Fibroblast of the aortic adventitia (primary cell): Measurements from ENCODE around the gene NRGN. TPM values are rescaled to one million over a fixed set of nuclear protein-coding genes. Genes with fewer than 3 reads are reported as not detected.

Experiments
- DNase-seq: peaks from one replicate; pipeline ENCODE4 v3.0.0-alpha.2; 2010; ENCODE audit warnings: low read depth
- H3K4me3 ChIP-seq: 2 replicates; pipeline ENCODE4 v1.5.1; 2011; ENCODE audit warnings: low read depth, mild to moderate bottlenecking, control low read depth, low read length, moderate library complexity
- total RNA-seq: library from RNA; depleted of rRNA; stranded (reverse); fragments of >200 nt; gene quantifications from 2 replicates; pipeline ENCODE4 v1.2.3, GENCODE V29; 2012; ENCODE audit warnings: low replicate concordance
- TF ChIP-seq, protein P1 (sequence below): IDR thresholded peaks from 2 replicates; pipeline ENCODE4 v1.5.1; 2011; ENCODE audit warnings: mild to moderate bottlenecking, low read length, control low read depth, inconsistent platforms; ENCODE audit not compliant: insufficient read depth

NRGN gene
- total RNA-seq, result 0.27 and 0.33 TPM in 2 replicates

DNA sequence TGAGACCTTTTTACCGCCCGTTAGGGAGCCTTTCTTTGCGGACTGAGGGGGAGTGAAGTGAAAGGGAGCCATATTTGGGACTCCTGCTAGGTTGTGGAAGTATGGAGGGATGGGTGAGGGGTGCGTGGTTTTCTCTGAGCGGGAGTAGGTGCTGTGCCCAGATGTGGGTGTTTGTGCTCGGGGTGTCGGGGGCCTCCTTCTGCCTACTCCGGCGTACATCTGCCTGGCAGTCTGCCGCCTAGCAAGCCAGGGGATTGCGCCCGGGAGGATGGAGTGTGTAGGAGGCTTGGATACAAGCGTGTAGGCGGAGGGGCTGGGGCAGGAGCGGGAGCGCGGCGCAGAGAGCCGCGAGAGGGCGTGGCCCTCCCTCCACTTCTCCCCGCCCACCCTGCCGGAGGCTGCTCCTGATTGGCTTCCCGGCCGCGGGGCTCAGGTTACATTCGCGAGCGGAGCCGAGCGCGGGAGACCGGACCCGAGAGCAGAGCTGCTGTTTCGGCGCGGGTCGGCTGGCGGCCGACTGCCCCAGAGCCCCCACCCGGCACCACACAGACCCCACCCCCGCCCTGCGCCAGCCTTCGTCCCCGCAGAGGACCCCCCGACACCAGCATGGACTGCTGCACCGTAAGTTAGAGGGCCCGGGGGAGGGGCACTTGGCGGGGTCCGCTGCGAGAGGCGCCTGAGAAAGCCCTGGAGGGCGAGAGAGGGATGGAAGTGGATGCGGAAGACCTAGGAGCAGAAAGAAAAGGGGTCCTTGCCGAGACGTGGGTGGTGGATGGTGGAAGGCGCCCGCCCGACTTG, at the start of gene NRGN:
Gene NRGN (plus strand): TSS at position 464 of the 798 bp plus-strand sequence. CDS start 143 bp downstream, at position 607.
- H3K4me3 ChIP-seq, result peak within 1 kb of the TSS; percentile 66
- DNase-seq, result peak; percentile 77
- TF ChIP-seq, protein P1, sequence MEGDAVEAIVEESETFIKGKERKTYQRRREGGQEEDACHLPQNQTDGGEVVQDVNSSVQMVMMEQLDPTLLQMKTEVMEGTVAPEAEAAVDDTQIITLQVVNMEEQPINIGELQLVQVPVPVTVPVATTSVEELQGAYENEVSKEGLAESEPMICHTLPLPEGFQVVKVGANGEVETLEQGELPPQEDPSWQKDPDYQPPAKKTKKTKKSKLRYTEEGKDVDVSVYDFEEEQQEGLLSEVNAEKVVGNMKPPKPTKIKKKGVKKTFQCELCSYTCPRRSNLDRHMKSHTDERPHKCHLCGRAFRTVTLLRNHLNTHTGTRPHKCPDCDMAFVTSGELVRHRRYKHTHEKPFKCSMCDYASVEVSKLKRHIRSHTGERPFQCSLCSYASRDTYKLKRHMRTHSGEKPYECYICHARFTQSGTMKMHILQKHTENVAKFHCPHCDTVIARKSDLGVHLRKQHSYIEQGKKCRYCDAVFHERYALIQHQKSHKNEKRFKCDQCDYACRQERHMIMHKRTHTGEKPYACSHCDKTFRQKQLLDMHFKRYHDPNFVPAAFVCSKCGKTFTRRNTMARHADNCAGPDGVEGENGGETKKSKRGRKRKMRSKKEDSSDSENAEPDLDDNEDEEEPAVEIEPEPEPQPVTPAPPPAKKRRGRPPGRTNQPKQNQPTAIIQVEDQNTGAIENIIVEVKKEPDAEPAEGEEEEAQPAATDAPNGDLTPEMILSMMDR, result no peak

DNA sequence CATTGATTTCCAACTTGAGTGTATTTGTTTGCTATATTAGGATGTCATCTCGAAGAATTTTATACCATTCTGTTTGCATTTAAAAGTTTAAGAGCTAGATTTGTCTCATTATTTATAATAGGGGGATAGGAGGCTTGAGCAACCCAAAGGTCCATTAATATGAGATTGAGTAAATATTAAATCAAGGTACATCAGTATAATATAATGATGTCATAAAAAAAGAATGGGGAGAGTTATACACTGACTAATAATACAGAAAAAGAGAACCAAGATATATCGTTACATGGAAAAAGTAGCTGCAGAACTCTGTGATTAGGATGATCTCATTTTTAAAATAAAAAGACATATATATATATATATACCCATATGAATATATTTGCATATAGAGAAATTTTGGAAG, 46.6 kb upstream of the NRGN start:
- TF ChIP-seq, protein P1, result no peak
- DNase-seq, result no peak
- H3K4me3 ChIP-seq, result no peak overlapping the region

DNA sequence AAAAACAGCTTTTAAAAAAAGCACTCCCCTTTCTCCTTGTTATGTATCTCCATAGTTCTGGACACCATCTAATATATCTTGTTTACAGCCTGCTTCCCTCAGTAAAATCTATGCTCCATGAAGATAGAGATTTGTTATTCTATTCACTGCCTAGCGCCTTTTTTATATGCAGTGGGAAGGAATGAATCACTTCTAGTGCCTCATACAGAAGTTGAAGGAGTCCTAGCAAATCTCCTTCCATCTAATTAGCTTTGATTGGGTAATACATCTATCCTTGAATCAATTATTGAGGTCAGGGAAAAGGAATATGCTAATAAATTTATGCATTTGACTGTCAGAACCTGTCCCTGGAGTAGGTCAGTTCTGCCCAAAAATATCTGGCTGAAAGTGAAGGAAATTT, 40.2 kb upstream of the NRGN start:
- no peak for DNase-seq
- no peak overlapping the region for H3K4me3 ChIP-seq
- TF ChIP-seq, protein P1, result no peak

DNA sequence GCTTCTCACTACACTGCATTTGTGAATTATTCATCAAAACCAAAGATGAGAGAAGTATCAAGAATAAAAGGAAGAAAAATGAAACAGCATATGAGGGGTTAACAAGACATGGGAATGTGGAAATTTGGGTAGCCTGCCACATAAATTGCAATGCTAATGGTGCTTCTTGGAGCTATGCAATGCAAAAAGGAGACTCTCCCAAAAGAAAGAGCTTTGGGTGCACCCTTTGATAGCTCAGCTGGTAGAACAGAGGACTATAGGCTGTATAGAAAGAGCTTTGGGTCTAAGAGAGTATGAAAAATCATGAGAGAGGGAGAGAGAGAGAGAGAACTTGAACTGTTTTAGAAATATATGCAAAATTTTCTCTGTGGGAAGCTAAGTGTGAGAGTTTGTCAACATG, 39.7 kb upstream of the NRGN start:
- no peak for DNase-seq
- TF ChIP-seq, protein P1, result no peak
- H3K4me3 ChIP-seq, result no peak overlapping the region

DNA sequence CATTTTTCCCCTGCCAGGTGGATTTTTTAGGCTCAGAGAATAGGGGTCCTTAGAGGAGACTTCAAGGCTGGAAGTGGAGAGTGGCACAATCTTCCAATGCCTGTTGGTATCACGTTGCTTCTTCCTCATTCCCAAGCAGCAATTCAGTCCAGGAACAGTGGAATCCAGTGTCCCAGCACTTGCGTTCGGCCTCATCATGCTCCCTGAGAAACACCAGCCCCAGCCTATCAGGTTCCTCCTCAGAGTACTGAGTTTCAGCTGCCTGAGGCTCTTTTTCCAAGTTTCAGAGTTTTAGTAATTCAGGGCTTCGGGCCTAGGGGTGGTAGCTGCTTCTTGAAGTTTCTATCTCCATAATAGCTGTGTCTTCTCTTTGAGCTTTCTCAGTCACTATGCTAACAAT, 31.9 kb upstream of the NRGN start:
- no peak for DNase-seq
- TF ChIP-seq, protein P1, result no peak
- H3K4me3 ChIP-seq, result no peak overlapping the region

DNA sequence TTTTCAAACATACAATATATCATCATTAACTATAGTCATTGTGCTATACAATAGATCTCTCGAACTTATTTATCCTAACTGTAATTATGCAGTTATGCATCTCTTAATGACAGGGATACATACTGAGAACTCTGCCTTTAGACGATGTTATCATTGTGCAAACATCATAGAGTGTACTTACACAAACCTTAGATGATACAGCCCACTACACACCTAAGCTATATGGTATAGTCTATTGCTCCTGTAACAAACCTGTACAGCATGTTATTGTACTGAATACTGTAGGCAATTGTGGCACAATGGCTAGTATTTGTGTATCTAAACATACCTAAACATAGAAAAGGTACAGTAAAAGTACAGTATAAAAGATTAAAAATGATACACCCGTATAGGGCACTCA, 27.4 kb upstream of the NRGN start:
- DNase-seq, result no peak
- H3K4me3 ChIP-seq, result no peak overlapping the region
- TF ChIP-seq, protein P1, result no peak
